HFFc6 (cell line): Measurements from ENCODE around the gene KRT74. TPM values are rescaled to one million over a fixed set of nuclear protein-coding genes. Genes with fewer than 3 reads are reported as not detected.
A peak's percentile ranks its signal among the peaks of the same experiment; 100 is the strongest.

ENCODE experiments used
- DNase-seq: peaks from one replicate; pipeline ENCODE4 v3.0.0-alpha.2; 2018
- H3K27ac Mint-ChIP-seq: 2 replicates; pipeline ENCODE4 v1.8.0; 2020; ENCODE audit warnings: mild to moderate bottlenecking, mixed read lengths
- H3K27me3 Mint-ChIP-seq: 2 replicates; pipeline ENCODE4 v1.8.0; 2021; ENCODE audit warnings: mild to moderate bottlenecking, moderate library complexity, mixed read lengths; ENCODE audit not compliant: insufficient read depth
- H3K36me3 Mint-ChIP-seq: 2 replicates; pipeline ENCODE4 v1.8.0; 2021; ENCODE audit warnings: low read depth, mixed read lengths
- H3K4me1 Mint-ChIP-seq: 2 replicates; pipeline ENCODE4 v1.8.0; 2020; ENCODE audit warnings: low read depth, mixed read lengths
- H3K4me3 Mint-ChIP-seq: 2 replicates; pipeline ENCODE4 v1.8.0; 2020; ENCODE audit warnings: mild to moderate bottlenecking, moderate library complexity, mixed read lengths
- H3K9me3 Mint-ChIP-seq: 2 replicates; pipeline ENCODE4 v1.8.0; 2020; ENCODE audit warnings: mild to moderate bottlenecking, mixed read lengths
- total RNA-seq, 6 experiments: library from RNA; stranded (reverse); fragmentation: NEBNext Ultra II Directional; extraction: Animal tissue kit (Norgen Biotek cat#: 25700); gene quantifications; 2 replicates in 1 of 6; 3 replicates in 5 of 6; pipeline ENCODE4 v1.2.3, GENCODE V29; 2021
- TF ChIP-seq, protein P1 (sequence below): fragments of 200-600 bp; sonication (generic); IDR thresholded peaks from 2 replicates; pipeline ENCODE4 v1.5.0; 2021; ENCODE audit warnings: antibody characterized with exemption, mild to moderate bottlenecking

The KRT74 gene
- total RNA-seq, 6 experiments from 2014 or later: not detected

GRCh38 chr12:52539083-52539820 lies 34.4 kb downstream of the KRT74 start:
- Mint-ChIP-seq H3K4me3 (no peak overlapping the region), H3K4me1 (peaks cover 14% of the 10 kb centered on the region), H3K27me3 (peaks cover 28% of the 10 kb centered on the region), H3K9me3 (no peaks in the 10 kb centered on the region), H3K36me3 (no peaks in the 10 kb centered on the region), H3K27ac (no peak overlapping the region)
- TF ChIP-seq, protein P1, sequence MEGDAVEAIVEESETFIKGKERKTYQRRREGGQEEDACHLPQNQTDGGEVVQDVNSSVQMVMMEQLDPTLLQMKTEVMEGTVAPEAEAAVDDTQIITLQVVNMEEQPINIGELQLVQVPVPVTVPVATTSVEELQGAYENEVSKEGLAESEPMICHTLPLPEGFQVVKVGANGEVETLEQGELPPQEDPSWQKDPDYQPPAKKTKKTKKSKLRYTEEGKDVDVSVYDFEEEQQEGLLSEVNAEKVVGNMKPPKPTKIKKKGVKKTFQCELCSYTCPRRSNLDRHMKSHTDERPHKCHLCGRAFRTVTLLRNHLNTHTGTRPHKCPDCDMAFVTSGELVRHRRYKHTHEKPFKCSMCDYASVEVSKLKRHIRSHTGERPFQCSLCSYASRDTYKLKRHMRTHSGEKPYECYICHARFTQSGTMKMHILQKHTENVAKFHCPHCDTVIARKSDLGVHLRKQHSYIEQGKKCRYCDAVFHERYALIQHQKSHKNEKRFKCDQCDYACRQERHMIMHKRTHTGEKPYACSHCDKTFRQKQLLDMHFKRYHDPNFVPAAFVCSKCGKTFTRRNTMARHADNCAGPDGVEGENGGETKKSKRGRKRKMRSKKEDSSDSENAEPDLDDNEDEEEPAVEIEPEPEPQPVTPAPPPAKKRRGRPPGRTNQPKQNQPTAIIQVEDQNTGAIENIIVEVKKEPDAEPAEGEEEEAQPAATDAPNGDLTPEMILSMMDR: no peak
- DNase-seq: peak; percentile 80

DNA sequence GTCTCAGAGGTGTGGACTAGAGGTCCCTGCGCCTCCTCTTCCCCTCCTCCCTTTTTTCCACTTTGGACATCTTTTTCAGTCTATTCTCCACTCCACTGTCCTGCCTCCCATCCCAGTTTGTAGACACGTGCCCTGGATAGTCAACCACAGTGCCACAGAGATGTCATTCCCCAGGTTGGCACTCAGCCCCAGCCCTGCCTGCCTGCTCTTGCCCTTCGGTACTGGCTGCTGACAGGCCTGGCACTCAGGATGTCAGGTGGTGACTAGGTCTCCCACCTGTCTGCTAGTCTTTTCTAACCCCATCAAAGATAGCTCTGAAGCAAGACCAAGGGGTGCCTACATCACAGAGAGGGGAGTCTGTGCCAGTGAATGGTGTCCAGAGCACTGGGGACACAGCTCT lies 36.5 kb downstream of the KRT74 start:
- TF ChIP-seq, protein P1: no peak
- Mint-ChIP-seq H3K4me1 (peaks cover 14% of the 10 kb centered on the region), H3K36me3 (no peaks in the 10 kb centered on the region), H3K27ac (no peak overlapping the region), H3K9me3 (no peaks in the 10 kb centered on the region), H3K27me3 (peaks cover 28% of the 10 kb centered on the region), H3K4me3 (no peak overlapping the region)
- DNase-seq: no peak

- H3K4me3 Mint-ChIP-seq: no peak overlapping the region
- TF ChIP-seq, protein P1: no peak
- H3K27me3 Mint-ChIP-seq: peaks cover 37% of the 10 kb centered on the region
- DNase-seq: no peak
- no peaks in the 10 kb centered on the region for H3K9me3 Mint-ChIP-seq
- H3K27ac Mint-ChIP-seq: no peak overlapping the region
- H3K36me3 Mint-ChIP-seq: no peaks in the 10 kb centered on the region
- H3K4me1 Mint-ChIP-seq: peaks cover 14% of the 10 kb centered on the region
These were observed 38.1 kb downstream of the KRT74 start for GRCh38 chr12:52535574-52535973.

GRCh38 chr12:52534482-52534881 lies 39.2 kb downstream of the KRT74 start:
- H3K27ac Mint-ChIP-seq: no peak overlapping the region
- H3K9me3 Mint-ChIP-seq: no peaks in the 10 kb centered on the region
- peaks cover 44% of the 10 kb centered on the region for H3K27me3 Mint-ChIP-seq
- no peak overlapping the region for H3K4me3 Mint-ChIP-seq
- TF ChIP-seq, protein P1: no peak
- no peak for DNase-seq
- H3K36me3 Mint-ChIP-seq: no peaks in the 10 kb centered on the region
- H3K4me1 Mint-ChIP-seq: peaks cover 12% of the 10 kb centered on the region

DNA sequence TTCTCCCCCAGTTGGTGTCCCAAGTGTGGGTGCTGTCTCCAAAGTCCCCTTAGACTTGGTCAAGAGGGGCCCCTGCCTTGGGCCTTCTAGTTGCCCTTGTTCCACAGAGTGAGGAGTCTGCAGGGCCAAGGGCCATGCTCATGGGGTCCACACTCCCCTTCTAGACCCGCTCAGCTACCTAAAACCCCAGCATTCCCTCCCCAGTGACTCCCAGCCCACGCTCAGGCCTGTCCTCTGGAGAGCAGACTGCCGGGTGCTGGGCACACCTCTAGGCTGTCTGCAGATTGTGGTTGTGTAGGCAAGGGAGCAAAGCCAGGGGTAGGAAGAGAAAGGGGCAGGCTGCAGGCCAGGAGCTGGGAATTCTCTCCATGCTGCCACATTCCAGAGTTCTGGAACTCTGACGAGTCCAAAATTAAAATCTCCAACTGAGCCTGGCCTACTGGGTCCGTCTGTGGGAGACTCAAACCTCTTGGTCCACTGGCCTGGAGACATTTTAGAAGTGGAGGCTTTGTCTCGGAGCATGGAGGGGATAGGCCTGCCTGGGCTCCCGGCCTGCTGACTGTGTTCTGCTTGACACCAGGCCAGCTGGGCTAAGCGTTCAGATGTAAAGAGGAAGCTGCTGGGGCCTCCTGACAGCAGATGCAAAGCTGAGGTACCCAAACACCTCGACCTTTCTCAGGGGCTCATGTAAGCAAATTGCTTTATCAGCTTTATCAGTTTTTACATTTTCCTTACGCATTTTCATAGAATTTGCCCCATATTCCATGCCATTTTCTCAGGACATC lies 39.8 kb downstream of the KRT74 start:
- Mint-ChIP-seq H3K36me3 (no peaks in the 10 kb centered on the region), H3K27ac (no peak overlapping the region), H3K4me1 (peaks cover 5% of the 10 kb centered on the region), H3K27me3 (peaks cover 47% of the 10 kb centered on the region), H3K4me3 (no peak overlapping the region), H3K9me3 (no peaks in the 10 kb centered on the region)
- no peak for DNase-seq
- TF ChIP-seq, protein P1: no peak
